Fibroblast of skin of abdomen (primary cell): ENCODE measurements around the gene TRABD2B.
A peak's percentile ranks its signal among the peaks of the same experiment; 100 is the strongest.

ENCODE experiments used
- DNase-seq: peaks from one replicate; pipeline ENCODE4 v3.0.0-alpha.2; 2013

Gene TRABD2B

GRCh38 chr1:48021792-48022191 lies 24.6 kb upstream of the TRABD2B start:
- no peak for DNase-seq

DNA sequence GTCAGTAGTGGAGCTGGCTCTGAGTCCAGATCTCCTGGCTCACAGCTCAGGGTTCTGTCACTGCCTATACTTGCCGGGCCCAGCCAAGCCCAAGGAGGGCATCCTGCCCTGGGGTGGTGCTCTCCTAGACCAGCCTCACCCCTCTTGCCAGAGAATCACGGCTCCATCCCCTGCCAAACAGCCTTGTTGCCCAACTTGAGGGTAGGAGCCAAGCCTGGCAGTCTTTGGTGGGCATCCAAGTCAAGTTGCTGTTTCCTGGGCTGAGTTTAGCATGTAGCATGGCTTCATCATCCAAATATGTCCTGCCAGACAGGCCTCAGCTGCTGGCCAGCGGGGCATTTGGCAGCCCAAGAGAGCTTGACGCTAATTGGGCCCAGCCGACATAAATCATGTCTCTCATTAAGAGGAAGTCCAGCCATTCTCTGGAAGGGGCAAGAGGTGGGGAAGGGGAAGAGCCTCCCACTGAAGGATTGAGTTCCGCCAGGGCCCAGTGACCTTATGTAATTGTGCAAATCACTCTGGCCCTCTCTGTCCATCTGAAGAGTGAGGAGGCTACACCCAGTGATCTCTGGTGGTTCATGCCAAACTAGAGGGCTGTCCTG lies 22.6 kb upstream of the TRABD2B start:
- DNase-seq: no peak

DNA sequence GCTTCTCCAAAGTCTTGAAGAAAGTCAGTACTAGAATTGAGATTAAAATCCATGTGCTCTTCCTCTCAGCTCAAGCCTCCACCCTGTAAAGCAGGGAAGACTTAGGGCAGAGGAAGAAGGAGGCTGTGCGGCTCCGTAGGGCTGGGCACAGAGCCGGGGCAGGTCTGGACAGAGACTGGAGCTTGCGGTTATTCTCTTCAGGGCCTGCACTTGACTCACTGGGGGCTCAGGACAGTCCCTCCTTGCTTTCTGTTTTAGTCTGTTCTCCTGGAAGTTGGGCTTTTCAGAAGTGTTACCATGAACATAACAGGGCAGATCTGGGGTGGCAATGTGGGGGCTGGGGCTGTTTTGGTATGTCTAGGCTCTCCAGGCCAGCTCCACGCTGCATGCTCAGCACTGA lies 21.6 kb upstream of the TRABD2B start:
- no peak for DNase-seq

DNA sequence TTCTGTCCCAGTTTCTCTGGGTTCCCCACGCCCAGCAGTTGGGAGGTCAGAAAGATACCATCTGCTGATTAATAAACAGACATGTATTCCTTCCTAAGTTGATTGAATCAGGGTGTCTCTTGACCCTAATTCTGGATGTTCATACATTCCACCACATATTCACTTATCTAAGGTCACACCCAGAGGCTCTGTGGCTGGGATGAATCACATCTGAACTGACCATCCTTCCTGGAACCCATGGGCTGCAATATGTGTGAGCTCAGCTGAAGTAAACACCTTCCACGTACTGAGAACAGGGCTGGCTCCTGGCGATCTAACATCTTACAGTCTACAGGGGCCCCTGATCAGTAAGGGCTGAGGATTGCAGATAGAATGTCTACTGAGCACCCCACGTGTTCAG lies 20.5 kb upstream of the TRABD2B start:
- no peak for DNase-seq

- DNase-seq: no peak
These were observed 19.3 kb upstream of the TRABD2B start for GRCh38 chr1:48016515-48016914.

DNA sequence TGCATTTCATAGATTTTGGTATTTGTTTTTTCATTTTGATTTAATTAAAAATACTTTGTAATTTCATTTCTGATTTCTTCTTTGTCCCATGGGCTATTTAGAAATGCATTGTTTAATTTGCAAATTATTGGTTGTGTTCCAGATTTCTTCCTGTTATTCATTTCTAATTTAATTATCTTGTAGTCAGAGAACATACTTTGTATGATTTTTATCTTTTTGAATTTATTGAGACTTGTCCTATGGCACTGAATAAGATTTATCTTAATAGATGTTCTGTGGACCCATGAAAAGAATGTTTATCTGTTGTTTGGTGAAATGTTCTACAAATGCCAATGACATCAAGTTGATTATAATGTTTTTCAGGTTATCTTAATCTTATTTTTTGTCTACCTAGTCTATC lies 16.1 kb upstream of the TRABD2B start:
- no peak for DNase-seq

GRCh38 chr1:48007047-48007446 lies 9.9 kb upstream of the TRABD2B start:
- no peak for DNase-seq

DNA sequence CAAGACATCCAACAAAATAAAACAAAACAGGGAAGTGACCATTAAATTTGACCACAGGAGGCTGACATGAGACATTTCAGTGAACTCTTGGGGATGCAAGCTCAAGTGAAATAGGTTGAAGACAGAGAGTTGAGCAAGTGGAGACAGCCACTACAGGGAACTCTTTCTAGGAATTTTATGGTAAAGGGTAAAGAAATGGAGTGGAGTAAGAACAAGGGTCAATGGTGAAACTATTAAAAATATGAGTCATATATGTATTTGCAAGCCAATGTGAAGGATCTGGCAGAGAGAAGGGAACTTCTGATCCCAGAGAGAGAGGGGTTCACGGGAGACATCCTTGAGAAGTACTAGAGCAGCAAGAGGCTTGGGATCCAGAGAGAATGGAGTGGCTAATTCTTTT lies 9.1 kb upstream of the TRABD2B start:
- no peak for DNase-seq

DNA sequence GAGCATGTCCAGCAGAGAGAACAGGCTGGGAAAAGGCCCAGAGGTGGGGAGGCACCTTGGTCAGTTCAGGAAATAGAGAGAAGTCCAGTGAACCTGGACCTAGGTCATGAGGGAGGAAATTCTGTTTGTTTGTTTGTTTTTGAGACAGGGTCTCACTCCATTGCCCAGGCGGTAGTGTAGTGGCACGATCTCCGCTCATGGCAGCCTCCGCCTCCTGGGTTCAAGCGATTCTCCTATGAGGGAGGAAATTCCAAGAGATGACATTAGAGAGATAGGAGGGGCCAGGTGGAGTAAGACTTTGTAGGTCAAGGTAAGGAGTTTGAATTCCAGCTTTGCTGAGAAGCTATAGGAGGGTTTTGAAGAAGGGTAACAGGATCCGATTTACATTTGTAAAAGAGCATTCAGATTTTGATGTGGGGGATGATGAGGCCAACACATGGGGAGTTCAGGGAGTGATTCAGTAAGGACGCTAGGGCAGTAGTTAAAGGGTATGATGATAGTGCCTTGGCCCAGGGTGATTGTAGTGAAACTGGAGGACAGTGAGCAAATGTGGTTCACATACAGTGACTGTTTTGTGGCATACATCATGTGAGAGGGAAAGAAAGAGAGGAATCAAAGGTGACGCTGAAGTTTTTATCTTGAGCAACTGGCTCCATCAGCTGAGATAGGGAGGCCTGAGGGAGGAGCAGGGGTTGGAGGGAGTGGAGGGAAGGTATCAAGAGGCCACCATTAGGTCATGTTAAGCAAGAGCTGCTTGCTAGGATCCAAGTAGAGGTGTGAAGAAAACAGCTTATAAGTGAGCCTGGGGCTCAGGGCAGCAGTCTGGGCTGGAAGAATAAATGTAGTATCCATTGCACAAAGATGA lies 8.3 kb upstream of the TRABD2B start:
- no peak for DNase-seq

GRCh38 chr1:48003741-48004531 lies 6.8 kb upstream of the TRABD2B start:
- DNase-seq: no peak

- DNase-seq: no peak
These were observed 5.0 kb upstream of the TRABD2B start for GRCh38 chr1:48002142-48002541.

GRCh38 chr1:48001696-48002095 lies 4.5 kb upstream of the TRABD2B start:
- no peak for DNase-seq

DNA sequence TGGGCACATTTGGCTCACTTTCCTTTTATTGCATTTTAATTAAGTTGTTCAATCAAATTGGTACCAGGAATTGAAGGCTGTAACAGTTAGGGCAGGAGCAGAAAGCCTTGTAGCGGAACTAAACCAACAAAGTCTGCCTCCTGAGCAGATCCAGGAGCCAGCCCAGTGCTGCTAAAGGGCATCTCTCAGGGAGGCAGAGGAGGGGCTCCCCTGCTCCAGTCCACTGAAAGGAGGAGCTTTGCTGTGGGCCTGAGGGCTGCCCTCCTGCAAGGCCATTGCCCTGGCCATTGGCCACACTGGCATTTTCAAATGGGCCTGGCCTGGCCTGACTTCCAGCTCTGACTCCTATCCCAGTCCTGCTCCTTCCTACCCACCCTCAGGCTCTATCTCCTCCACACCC lies 3.7 kb upstream of the TRABD2B start:
- no peak for DNase-seq

GRCh38 chr1:47999097-47999496 lies 1.9 kb upstream of the TRABD2B start:
- no peak for DNase-seq

DNA sequence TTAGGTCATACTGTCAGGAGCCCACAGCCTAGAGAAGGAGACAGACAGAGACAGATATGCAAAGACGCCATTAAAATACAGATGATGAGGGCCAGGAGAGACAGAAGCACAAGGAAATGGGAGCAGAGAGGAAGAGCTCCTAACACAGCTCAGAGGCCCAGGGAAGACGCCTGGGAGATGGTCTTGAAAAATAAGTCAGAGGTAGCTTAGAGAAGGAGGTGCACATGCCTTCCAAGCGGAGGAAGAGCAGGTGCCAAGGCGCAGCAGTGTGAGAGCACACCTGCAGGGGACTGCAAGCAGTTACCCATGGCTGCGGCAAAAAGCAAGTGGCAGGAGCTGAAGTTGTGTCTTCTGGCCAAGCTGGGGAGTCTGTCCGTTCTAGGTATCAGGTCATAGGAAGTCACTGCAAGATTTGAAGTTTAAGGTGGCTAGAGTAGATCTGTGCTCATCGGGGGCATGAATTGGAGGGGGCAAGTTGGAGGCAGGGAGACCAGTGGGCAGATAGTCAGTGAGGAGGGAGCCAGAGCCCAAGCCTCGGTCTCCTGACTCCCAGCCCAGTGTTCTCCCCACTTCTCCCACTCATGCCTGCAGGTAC lies 1.3 kb upstream of the TRABD2B start:
- DNase-seq: no peak

- DNase-seq: no peak
These were observed 569 bp downstream of the TRABD2B start for GRCh38 chr1:47996406-47997226.

DNA sequence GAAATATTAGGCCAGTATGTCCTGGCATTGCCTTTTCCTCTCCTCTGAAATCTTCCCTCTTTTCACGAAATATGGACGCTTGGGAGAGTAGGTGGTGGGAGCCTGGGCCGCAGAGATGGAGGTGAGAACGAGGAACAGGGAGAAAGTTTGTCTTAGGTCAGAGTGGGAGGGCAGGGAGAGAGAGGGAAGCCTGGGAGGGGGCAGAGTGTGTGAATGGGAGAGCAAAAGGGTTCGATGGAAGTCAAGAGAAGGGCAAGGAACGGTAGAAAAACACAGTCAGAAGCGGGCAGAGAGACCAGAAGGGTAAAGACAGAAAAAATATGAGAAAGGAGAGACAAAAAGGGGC lies 1.2 kb downstream of the TRABD2B start:
- no peak for DNase-seq

- peak; percentile 52 for DNase-seq
These were observed 1.7 kb downstream of the TRABD2B start for GRCh38 chr1:47995306-47996050.

DNA sequence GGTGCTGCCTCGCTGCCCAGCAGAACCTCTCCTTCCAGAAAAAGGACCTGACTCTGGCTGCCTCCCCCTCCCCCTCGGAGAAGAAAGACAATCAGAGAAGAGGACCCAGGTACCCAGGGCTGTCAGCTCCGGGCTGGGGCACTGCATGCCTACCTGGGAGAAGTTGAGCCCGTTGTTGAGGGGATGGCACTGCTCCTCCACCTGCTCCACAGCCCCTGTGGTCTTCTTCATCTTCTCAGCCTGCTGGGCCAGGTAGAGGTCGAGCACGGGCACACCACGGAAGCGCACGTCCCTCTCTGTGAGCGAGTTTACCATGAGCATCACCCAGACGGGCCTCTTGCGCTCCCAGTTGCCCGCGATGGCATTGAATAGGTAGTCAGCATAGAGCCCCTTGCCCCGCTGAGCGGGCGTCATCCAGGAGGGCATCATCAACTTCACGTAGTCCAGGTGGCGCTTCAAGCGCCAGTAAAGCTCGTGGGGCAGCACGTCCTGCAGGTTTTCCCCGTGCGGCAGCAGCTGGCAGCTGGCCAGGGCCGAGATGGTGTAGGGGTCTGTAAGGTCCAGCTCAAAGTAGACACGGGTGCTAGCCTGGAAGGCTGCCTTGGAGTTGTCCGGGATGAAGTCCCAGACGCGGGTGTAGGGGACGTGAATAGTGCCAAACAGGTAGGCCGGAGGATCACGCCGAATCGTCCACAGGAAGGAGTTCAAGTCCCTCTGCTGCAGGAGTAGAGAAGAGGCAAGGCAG lies 3.1 kb downstream of the TRABD2B start:
- DNase-seq: no peak

DNA sequence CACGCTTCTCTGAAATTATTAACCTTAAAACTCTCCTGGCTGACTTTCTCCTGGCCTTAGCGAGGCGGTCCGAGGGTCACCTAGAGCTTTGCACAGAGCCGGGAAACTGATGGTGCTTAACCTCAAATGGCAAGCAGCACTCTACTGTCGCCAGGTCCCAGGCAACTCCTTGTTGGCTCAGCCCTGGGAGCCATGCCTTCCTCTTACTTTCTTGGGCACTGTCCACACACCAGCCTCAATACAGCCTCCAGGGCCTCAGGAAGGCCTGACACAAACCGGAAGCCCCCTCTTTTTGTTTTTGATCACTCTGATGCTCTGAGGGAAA lies 3.8 kb downstream of the TRABD2B start:
- no peak for DNase-seq
